ENCODE data around the gene LGALS4. TPM values are rescaled to one million over a fixed set of nuclear protein-coding genes. Genes with fewer than 3 reads are reported as not detected.

LGALS4 gene
- total RNA-seq, 1 donor from 2014 or later: 4.2 TPM

Other genes starting within 250 kb of the LGALS4 start
- 11.4 TPM for gene MAP4K1, start 195.0 kb downstream of the LGALS4 start, total RNA-seq
- gene EIF3K, start 193.8 kb downstream of the LGALS4 start, total RNA-seq: 229 TPM
- 454 TPM for gene ACTN4, start 165.3 kb downstream of the LGALS4 start, total RNA-seq
- 18.2 TPM for gene CAPN12, start 68.5 kb downstream of the LGALS4 start, total RNA-seq
- gene LGALS7, start 39.4 kb downstream of the LGALS4 start, total RNA-seq: not detected
- gene LGALS7B, start 23.7 kb downstream of the LGALS4 start, total RNA-seq: not detected
- gene ECH1, start 18.8 kb upstream of the LGALS4 start, total RNA-seq: 227 TPM
- 274 TPM for gene HNRNPL, start 37.0 kb upstream of the LGALS4 start, total RNA-seq
- 8.3 TPM for gene RINL, start 65.3 kb upstream of the LGALS4 start, total RNA-seq
- 60.1 TPM for gene SIRT2, start 86.7 kb upstream of the LGALS4 start, total RNA-seq
- gene NFKBIB, start 87.0 kb upstream of the LGALS4 start, total RNA-seq: 23.1 TPM
- gene CCER2, start 99.2 kb upstream of the LGALS4 start, total RNA-seq: not detected
- 21.0 TPM for gene SARS2, start 117.8 kb upstream of the LGALS4 start, total RNA-seq
- gene MRPS12, start 118.0 kb upstream of the LGALS4 start, total RNA-seq: 25.9 TPM
- 10.5 TPM for gene FBXO17, start 162.8 kb upstream of the LGALS4 start, total RNA-seq
- gene FBXO27, start 219.6 kb upstream of the LGALS4 start, total RNA-seq: 6.4 TPM

Data from lower lobe of right lung (tissue), 1 donor.